Peyer's patch (tissue), 4 donors: ENCODE data around the gene ACO2. TPM values are rescaled to one million over a fixed set of nuclear protein-coding genes. Genes with fewer than 3 reads are reported as not detected.

Experiments used
- DNase-seq, 3 donors: peaks; one replicate each; pipeline ENCODE4 v3.0.0-alpha.2; 2017 to 2019
- H3K27ac ChIP-seq, 4 donors: fragments of 200-600 bp; sonication (generic); one replicate each; pipeline ENCODE4 v1.5.1; 2016 to 2019
- H3K27me3 ChIP-seq, 2 donors: fragments of 200-600 bp; sonication (generic); one replicate each; pipeline ENCODE4 v1.5.1; 2019
- H3K36me3 ChIP-seq, 3 donors: fragments of 200-600 bp; sonication (generic); one replicate each; pipeline ENCODE4 v1.5.1; 2016 to 2019
- H3K4me1 ChIP-seq, 4 donors: fragments of 200-600 bp; sonication (generic); one replicate each; pipeline ENCODE4 v1.5.1; 2016 to 2019
- H3K4me3 ChIP-seq, 4 donors: fragments of 200-600 bp; sonication (generic); 1 replicate in 3 of 4; 2 replicates in 1 of 4; pipeline ENCODE4 v1.5.1; 2016 to 2019; ENCODE audit warnings: mild to moderate bottlenecking in 1 of 4
- H3K9me3 ChIP-seq, 4 donors: fragments of 200-600 bp; sonication (generic); one replicate each; pipeline ENCODE4 v1.5.1; 2016 to 2019; ENCODE audit warnings: mild to moderate bottlenecking in 1 of 4
- CTCF ChIP-seq, 6 experiments: fragments of 450-650 bp in 4 of 6; fragments of 200-600 bp in 2 of 6; sonication (generic) in 1 of 6; IDR thresholded peaks; one replicate each; pipeline ENCODE4 v1.5.1; 2017 to 2019; ENCODE audit warnings: antibody characterized with exemption in 6 of 6, mild to moderate bottlenecking in 3 of 6, moderate library complexity in 1 of 6
- POLR2A ChIP-seq, 2 donors: fragments of 450-650 bp; IDR thresholded peaks; one replicate each; pipeline ENCODE4 v1.5.1; 2017; ENCODE audit warnings: antibody characterized with exemption in 2 of 2, mild to moderate bottlenecking in 2 of 2, moderate library complexity in 2 of 2
- total RNA-seq, 4 donors: library from RNA; depleted of rRNA; stranded (reverse); fragments of >200 nt; gene quantifications; one replicate each; pipeline ENCODE4 v1.1.0, GENCODE V29; 2016

ACO2 gene
- total RNA-seq, 4 donors from 2014 or later = 115 to 394 (median 356) TPM

GRCh38 chr22:41491374-41492100, 22.6 kb downstream of the ACO2 start:
- peak overlapping the region in 2 of 4 donors; percentile 31 to 68 for H3K27ac ChIP-seq
- peaks cover 0 to 68% (median 4%) of the 10 kb centered on the region in 4 donors for H3K4me1 ChIP-seq
- H3K27me3 ChIP-seq = no peaks in the 10 kb centered on the region
- no peak for TF ChIP-seq CTCF (IDR thresholded peaks at IDR 0.05)
- no peak for TF ChIP-seq POLR2A (IDR thresholded peaks at IDR 0.05)
- H3K9me3 ChIP-seq = no peaks in the 10 kb centered on the region
- DNase-seq = no peak
- peaks cover 0 to 41% (median 0%) of the 10 kb centered on the region in 3 donors for H3K36me3 ChIP-seq
- no peak overlapping the region for H3K4me3 ChIP-seq

GRCh38 chr22:41498303-41498835, 29.5 kb downstream of the ACO2 start:
- Histone ChIP-seq H3K4me1 (peaks cover 0 to 30% (median 0%) of the 10 kb centered on the region in 4 donors), H3K9me3 (no peaks in the 10 kb centered on the region), H3K4me3 (no peak overlapping the region), H3K36me3 (peaks cover 0 to 54% (median 0%) of the 10 kb centered on the region in 3 donors), H3K27me3 (no peaks in the 10 kb centered on the region), H3K27ac (peak overlapping the region in 3 of 4 donors; percentile 9 to 70 (median 67))
- TF ChIP-seq CTCF (IDR thresholded peaks at IDR 0.05) = no peak
- peak in 1 of 2 donors; percentile 31 for TF ChIP-seq POLR2A (IDR thresholded peaks at IDR 0.05)
- peak in 1 of 3 donors; percentile 52 for DNase-seq

- TF ChIP-seq POLR2A (IDR thresholded peaks at IDR 0.05) = peak in 1 of 2 donors; percentile 37
- peak in 1 of 6 experiments; percentile 3 for TF ChIP-seq CTCF (IDR thresholded peaks at IDR 0.05)
- Histone ChIP-seq H3K4me3 (no peak overlapping the region), H3K4me1 (peaks cover 0 to 23% (median 0%) of the 10 kb centered on the region in 4 donors), H3K36me3 (peaks cover 0 to 55% (median 0%) of the 10 kb centered on the region in 3 donors), H3K9me3 (no peaks in the 10 kb centered on the region), H3K27me3 (no peaks in the 10 kb centered on the region), H3K27ac (peak overlapping the region in 2 of 4 donors; percentile 67 to 70)
- DNase-seq = peak in 2 of 3 donors; percentile 65 to 70
Observed at GRCh38 chr22:41499624-41500280, 30.8 kb downstream of the ACO2 start.

GRCh38 chr22:41500303-41500702, 31.4 kb downstream of the ACO2 start:
- Histone ChIP-seq H3K27ac (peak overlapping the region in 2 of 4 donors; percentile 54 to 65), H3K36me3 (peaks cover 0 to 55% (median 0%) of the 10 kb centered on the region in 3 donors)

More at GRCh38 chr22:41500303-41500702, 31.4 kb downstream of the ACO2 start:
- no peak overlapping the region for H3K4me3 ChIP-seq
- no peak for TF ChIP-seq POLR2A (IDR thresholded peaks at IDR 0.05)
- TF ChIP-seq CTCF (IDR thresholded peaks at IDR 0.05) = peak in 2 of 6 experiments; percentile 7 to 10
- H3K9me3 ChIP-seq = no peaks in the 10 kb centered on the region
- H3K4me1 ChIP-seq = peaks cover 0 to 23% (median 0%) of the 10 kb centered on the region in 4 donors
- no peaks in the 10 kb centered on the region for H3K27me3 ChIP-seq
- DNase-seq = no peak
